Measurements from ENCODE around the gene CALCOCO1. TPM values are rescaled to one million over a fixed set of nuclear protein-coding genes. Genes with fewer than 3 reads are reported as not detected.

Gene CALCOCO1
- total RNA-seq, 2 experiments from 2014 or later: 12.8 to 25.1 TPM

- no peaks in the 10 kb centered on the region for H3K79me2 ChIP-seq (ENCODE audit: insufficient read depth, low read depth, low read length)
- H3K4me3 ChIP-seq (ENCODE audit: low read depth, low read length, poor library complexity, severe bottlenecking): no peak overlapping the region
- BruUV-seq (replicated peaks): no TSS peak
- ChIA-PET POLR2A (no interaction called here), CTCF (ENCODE audit: unreplicated experiment) (no interaction called here)
- H3K9me2 ChIP-seq (ENCODE audit: insufficient read depth, low read length): no peaks in the 10 kb centered on the region
- TF ChIP-seq CTCF (conservative IDR thresholded peaks at IDR 0.05; ENCODE audit: low read length): no peak
- TF ChIP-seq EZH2phosphoT487 (IDR thresholded peaks at IDR 0.05; ENCODE audit: borderline replicate concordance, low read depth, low read length): no peak
- H3K4me1 ChIP-seq (ENCODE audit: insufficient read depth, low read length, poor library complexity, severe bottlenecking): no peaks in the 10 kb centered on the region
- H3K27ac ChIP-seq (ENCODE audit: low read depth, low read length, poor library complexity, severe bottlenecking): no peak overlapping the region
- DNase-seq (ENCODE audit: low spot score): no peak
- no peaks in the 10 kb centered on the region for H4K20me1 ChIP-seq (ENCODE audit: insufficient read depth, low read length)
- no peak overlapping the region for H3K4me2 ChIP-seq (ENCODE audit: low read length)
- no peaks in the 10 kb centered on the region for H3K9me3 ChIP-seq (ENCODE audit: low read length)
- no peak overlapping the region for H2AFZ ChIP-seq (ENCODE audit: low read length)
- no peaks in the 10 kb centered on the region for H3K36me3 ChIP-seq (ENCODE audit: insufficient read depth, low read length)
- intact Hi-C loops (cut with micrococcal nuclease; ENCODE audit: unreplicated experiment): no loop called here
These were observed 9.9 kb downstream of the CALCOCO1 start for GRCh38 chr12:53717319-53717718.

DNA sequence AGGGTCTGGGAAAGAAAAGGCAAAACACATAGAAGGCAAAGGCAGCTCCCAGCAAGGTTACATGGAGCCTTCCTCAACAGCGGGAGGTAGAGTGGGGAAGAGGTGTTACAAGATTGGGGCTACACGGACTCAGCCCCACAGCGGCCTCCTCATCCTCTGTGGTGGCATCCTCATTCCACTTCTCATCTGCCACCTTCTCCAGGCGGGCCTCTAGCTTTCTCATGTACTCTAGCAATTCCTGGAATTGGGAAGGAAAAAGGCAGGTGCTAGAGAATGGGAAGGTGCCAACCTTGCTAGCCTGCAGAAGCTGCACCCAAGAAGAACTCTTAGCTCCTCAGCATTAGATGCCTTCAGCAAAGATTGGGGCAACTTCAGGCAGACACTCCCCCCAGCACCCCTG, 13.2 kb downstream of the CALCOCO1 start:
- Histone ChIP-seq H2AFZ (ENCODE audit: low read length) (no peak overlapping the region), H3K36me3 (ENCODE audit: insufficient read depth, low read length) (no peaks in the 10 kb centered on the region)

GRCh38 chr12:53713516-53713915, 13.7 kb downstream of the CALCOCO1 start:
- Histone ChIP-seq H3K79me2 (ENCODE audit: insufficient read depth, low read depth, low read length) (no peaks in the 10 kb centered on the region), H3K36me3 (ENCODE audit: insufficient read depth, low read length) (no peaks in the 10 kb centered on the region), H3K4me2 (ENCODE audit: low read length) (no peak overlapping the region), H4K20me1 (ENCODE audit: insufficient read depth, low read length) (no peaks in the 10 kb centered on the region), H2AFZ (ENCODE audit: low read length) (no peak overlapping the region), H3K4me1 (ENCODE audit: insufficient read depth, low read length, poor library complexity, severe bottlenecking) (no peaks in the 10 kb centered on the region), H3K9me2 (ENCODE audit: insufficient read depth, low read length) (no peaks in the 10 kb centered on the region), H3K27ac (ENCODE audit: low read depth, low read length, poor library complexity, severe bottlenecking) (no peak overlapping the region), H3K4me3 (ENCODE audit: low read depth, low read length, poor library complexity, severe bottlenecking) (no peak overlapping the region), H3K9me3 (ENCODE audit: low read length) (no peaks in the 10 kb centered on the region)
- intact Hi-C loops (cut with micrococcal nuclease; ENCODE audit: unreplicated experiment): no loop called here
- POLR2A ChIA-PET: no interaction called here
- BruUV-seq (replicated peaks): no TSS peak
- CTCF ChIA-PET (ENCODE audit: unreplicated experiment): no interaction called here
- no peak for DNase-seq (ENCODE audit: low spot score)
- TF ChIP-seq EZH2phosphoT487 (IDR thresholded peaks at IDR 0.05; ENCODE audit: borderline replicate concordance, low read depth, low read length): no peak
- TF ChIP-seq CTCF (conservative IDR thresholded peaks at IDR 0.05; ENCODE audit: low read length): no peak

More for the DNA sequence above, 13.2 kb downstream of the CALCOCO1 start:
- no TSS peak for BruUV-seq (replicated peaks)
- no peak for DNase-seq (ENCODE audit: low spot score)
- ChIA-PET POLR2A (no interaction called here), CTCF (ENCODE audit: unreplicated experiment) (no interaction called here)
- Histone ChIP-seq H3K9me3 (ENCODE audit: low read length) (no peaks in the 10 kb centered on the region), H3K27ac (ENCODE audit: low read depth, low read length, poor library complexity, severe bottlenecking) (no peak overlapping the region), H4K20me1 (ENCODE audit: insufficient read depth, low read length) (no peaks in the 10 kb centered on the region), H3K9me2 (ENCODE audit: insufficient read depth, low read length) (no peaks in the 10 kb centered on the region), H3K79me2 (ENCODE audit: insufficient read depth, low read depth, low read length) (no peaks in the 10 kb centered on the region), H3K4me2 (ENCODE audit: low read length) (no peak overlapping the region), H3K4me1 (ENCODE audit: insufficient read depth, low read length, poor library complexity, severe bottlenecking) (no peaks in the 10 kb centered on the region), H3K4me3 (ENCODE audit: low read depth, low read length, poor library complexity, severe bottlenecking) (no peak overlapping the region)
- intact Hi-C loops (cut with micrococcal nuclease; ENCODE audit: unreplicated experiment): no loop called here
- no peak for TF ChIP-seq CTCF (conservative IDR thresholded peaks at IDR 0.05; ENCODE audit: low read length)
- TF ChIP-seq EZH2phosphoT487 (IDR thresholded peaks at IDR 0.05; ENCODE audit: borderline replicate concordance, low read depth, low read length): no peak

Measured in OCI-LY7 (cell line).